Measurements from ENCODE around the gene SEPTIN10.

The SEPTIN10 gene

DNA sequence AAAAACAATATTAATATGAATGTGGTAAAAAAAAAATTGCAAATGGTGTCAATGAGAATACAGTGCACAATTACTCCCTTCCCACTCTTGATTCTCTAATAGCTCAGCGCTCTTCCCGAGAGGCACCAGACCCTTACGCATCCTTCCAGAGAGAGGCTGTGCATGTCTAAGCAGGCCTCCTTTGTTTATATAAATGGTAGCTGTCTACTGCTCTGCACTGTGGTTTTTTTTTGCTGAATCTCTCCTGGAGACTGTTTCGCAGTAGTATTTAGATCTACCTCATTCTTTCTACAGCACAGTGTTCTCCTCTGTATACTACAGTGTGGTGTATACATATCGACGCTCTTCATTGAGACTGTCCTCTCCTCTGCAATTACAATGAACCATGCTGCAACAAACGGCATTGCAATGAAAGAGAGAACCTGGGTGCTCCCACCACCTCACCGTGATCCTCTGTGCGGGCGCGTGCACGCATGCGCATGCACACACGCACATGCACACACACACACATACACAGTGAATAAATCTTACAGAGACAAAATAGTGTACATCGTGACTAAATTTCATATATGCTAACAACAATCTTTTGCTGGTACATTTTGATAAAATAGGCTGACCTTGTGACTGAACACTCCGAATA, 19.4 kb downstream of the SEPTIN10 start:
- peak; percentile 96 for ATAC-seq (ENCODE audit: low read depth)
- DNase-seq (ENCODE audit: low spot score): no peak
- Histone ChIP-seq H3K9me3 (ENCODE audit: severe bottlenecking) (no peaks in the 10 kb centered on the region), H3K27ac (ENCODE audit: poor library complexity, severe bottlenecking) (no peak overlapping the region), H3K27me3 (ENCODE audit: insufficient read depth, poor library complexity, severe bottlenecking) (no peaks in the 10 kb centered on the region), H3K4me3 (ENCODE audit: severe bottlenecking) (no peak overlapping the region), H3K36me3 (ENCODE audit: low read depth) (peaks cover 37% of the 10 kb centered on the region), H3K4me1 (ENCODE audit: insufficient read depth, poor library complexity, severe bottlenecking) (peaks cover 10% of the 10 kb centered on the region)
- no peak for TF ChIP-seq CTCF (IDR thresholded peaks at IDR 0.05; ENCODE audit: poor library complexity, severe bottlenecking)

DNA sequence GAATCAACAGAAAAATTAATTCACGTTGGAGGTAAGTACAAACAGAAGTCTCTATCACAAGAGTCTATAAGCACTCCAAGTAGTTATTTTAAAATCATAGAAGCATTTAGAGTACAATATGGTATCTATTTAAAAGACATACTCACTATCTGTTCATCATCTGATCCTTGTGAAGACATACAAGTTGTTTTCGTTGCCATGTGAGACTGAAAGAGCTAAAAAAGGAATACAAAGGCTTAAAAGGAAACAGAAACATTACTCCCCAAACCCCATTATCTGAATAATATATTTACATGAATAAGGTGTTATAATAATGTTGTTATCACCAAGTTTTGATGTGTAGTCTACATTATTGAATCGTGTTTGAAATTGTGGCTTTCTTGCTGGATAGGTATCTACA, 20.9 kb downstream of the SEPTIN10 start:
- ATAC-seq (ENCODE audit: low read depth) (no peak), DNase-seq (ENCODE audit: low spot score) (no peak)
- peaks cover 10% of the 10 kb centered on the region for H3K4me1 ChIP-seq (ENCODE audit: insufficient read depth, poor library complexity, severe bottlenecking)
- H3K27ac ChIP-seq (ENCODE audit: poor library complexity, severe bottlenecking): no peak overlapping the region
- H3K36me3 ChIP-seq (ENCODE audit: low read depth): peaks cover 48% of the 10 kb centered on the region
- no peak for TF ChIP-seq CTCF (IDR thresholded peaks at IDR 0.05; ENCODE audit: poor library complexity, severe bottlenecking)
- H3K4me3 ChIP-seq (ENCODE audit: severe bottlenecking): no peak overlapping the region
- H3K27me3 ChIP-seq (ENCODE audit: insufficient read depth, poor library complexity, severe bottlenecking): no peaks in the 10 kb centered on the region
- no peaks in the 10 kb centered on the region for H3K9me3 ChIP-seq (ENCODE audit: severe bottlenecking)

GRCh38 chr2:109591206-109591605, 22.6 kb downstream of the SEPTIN10 start:
- Histone ChIP-seq H3K4me1 (ENCODE audit: insufficient read depth, poor library complexity, severe bottlenecking) (peaks cover 10% of the 10 kb centered on the region), H3K4me3 (ENCODE audit: severe bottlenecking) (no peak overlapping the region), H3K36me3 (ENCODE audit: low read depth) (peaks cover 52% of the 10 kb centered on the region), H3K9me3 (ENCODE audit: severe bottlenecking) (no peaks in the 10 kb centered on the region), H3K27ac (ENCODE audit: poor library complexity, severe bottlenecking) (no peak overlapping the region), H3K27me3 (ENCODE audit: insufficient read depth, poor library complexity, severe bottlenecking) (no peaks in the 10 kb centered on the region)
- no peak for TF ChIP-seq CTCF (IDR thresholded peaks at IDR 0.05; ENCODE audit: poor library complexity, severe bottlenecking)
- no peak for ATAC-seq (ENCODE audit: low read depth)
- no peak for DNase-seq (ENCODE audit: low spot score)

DNA sequence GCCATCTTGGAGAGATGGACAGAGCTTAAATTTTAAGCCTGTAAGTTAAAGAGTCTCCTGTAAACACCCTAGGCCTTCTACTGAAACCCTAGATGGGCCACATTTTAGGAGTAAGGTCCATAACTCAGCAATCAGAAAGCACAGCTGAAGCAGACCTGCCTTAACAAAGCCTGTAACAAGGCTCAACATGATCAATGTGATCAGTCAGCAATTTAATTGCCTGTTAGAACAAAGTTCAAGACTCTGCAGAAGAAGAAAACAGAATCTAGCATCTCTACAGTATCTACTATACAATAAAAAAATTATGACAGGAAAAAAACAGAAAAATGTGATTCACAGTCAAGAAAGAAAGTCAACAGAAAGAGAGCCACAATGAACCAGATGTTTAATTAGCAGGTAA, 27.1 kb downstream of the SEPTIN10 start:
- Histone ChIP-seq H3K36me3 (ENCODE audit: low read depth) (peaks cover 50% of the 10 kb centered on the region), H3K9me3 (ENCODE audit: severe bottlenecking) (no peaks in the 10 kb centered on the region), H3K4me3 (ENCODE audit: severe bottlenecking) (no peak overlapping the region), H3K27ac (ENCODE audit: poor library complexity, severe bottlenecking) (no peak overlapping the region), H3K27me3 (ENCODE audit: insufficient read depth, poor library complexity, severe bottlenecking) (no peaks in the 10 kb centered on the region), H3K4me1 (ENCODE audit: insufficient read depth, poor library complexity, severe bottlenecking) (no peaks in the 10 kb centered on the region)
- ATAC-seq (ENCODE audit: low read depth) (no peak), DNase-seq (ENCODE audit: low spot score) (no peak)
- no peak for TF ChIP-seq CTCF (IDR thresholded peaks at IDR 0.05; ENCODE audit: poor library complexity, severe bottlenecking)

Data from RWPE2 (cell line).